Activated CD4-positive, alpha-beta T cell treated with anti-CD3 and anti-CD28 coated beads, Interleukin-2, amount 10 ng/mL, durations not matched to agents 24 days and 14 days (primary cell): ENCODE results near the gene SIRT3. TPM values are rescaled to one million over a fixed set of nuclear protein-coding genes. Genes with fewer than 3 reads are reported as not detected.
"Not testable (repeated sequence)": the region's sequence is repeated elsewhere in the genome, so short reads cannot be mapped to it uniquely, and the experiment has no call there.

Experiments used
- DNase-seq: peaks from one replicate; pipeline ENCODE4 v3.0.0; 2022
- H3K27ac Mint-ChIP-seq: one replicate; pipeline ENCODE4 v1.8.0; 2022; ENCODE audit warnings: mild to moderate bottlenecking, mixed read lengths
- H3K27me3 Mint-ChIP-seq: one replicate; pipeline ENCODE4 v1.8.0; 2022; ENCODE audit warnings: mixed read lengths
- H3K36me3 Mint-ChIP-seq: one replicate; pipeline ENCODE4 v1.8.0; 2022; ENCODE audit warnings: low read depth, mild to moderate bottlenecking, mixed read lengths
- H3K4me1 Mint-ChIP-seq: one replicate; pipeline ENCODE4 v1.8.0; 2021; ENCODE audit warnings: mixed read lengths
- H3K4me3 Mint-ChIP-seq: one replicate; pipeline ENCODE4 v1.8.0; 2022; ENCODE audit warnings: mild to moderate bottlenecking, moderate library complexity, mixed read lengths
- H3K9me3 Mint-ChIP-seq: one replicate; pipeline ENCODE4 v1.8.0; 2021; ENCODE audit warnings: mixed read lengths
- intact Hi-C: fragments of 100-400 bp; cut with micrococcal nuclease; formaldehyde crosslinking; loops from one replicate; pipeline ENCODE4 v1.15.1; 2023
- total RNA-seq: library from RNA; stranded (reverse); gene quantifications from 2 replicates; pipeline ENCODE4 v1.2.3, GENCODE V29; 2022

Gene SIRT3
- total RNA-seq, 1 donor from 2014 or later = 17.6 TPM

GRCh38 chr11:279040-279965 is 43.2 kb upstream of the SIRT3 start:
- H3K9me3 Mint-ChIP-seq = peaks cover 7% of the 10 kb centered on the region
- H3K4me1 Mint-ChIP-seq = peaks cover 37% of the 10 kb centered on the region
- peaks cover 42% of the 10 kb centered on the region for H3K27me3 Mint-ChIP-seq
- peaks cover 36% of the 10 kb centered on the region for H3K36me3 Mint-ChIP-seq
- intact Hi-C loops = no loop called here
- H3K4me3 Mint-ChIP-seq = peak overlapping the region; percentile 87
- peak; percentile 79 for DNase-seq
- H3K27ac Mint-ChIP-seq = peak overlapping the region; percentile 84

DNA sequence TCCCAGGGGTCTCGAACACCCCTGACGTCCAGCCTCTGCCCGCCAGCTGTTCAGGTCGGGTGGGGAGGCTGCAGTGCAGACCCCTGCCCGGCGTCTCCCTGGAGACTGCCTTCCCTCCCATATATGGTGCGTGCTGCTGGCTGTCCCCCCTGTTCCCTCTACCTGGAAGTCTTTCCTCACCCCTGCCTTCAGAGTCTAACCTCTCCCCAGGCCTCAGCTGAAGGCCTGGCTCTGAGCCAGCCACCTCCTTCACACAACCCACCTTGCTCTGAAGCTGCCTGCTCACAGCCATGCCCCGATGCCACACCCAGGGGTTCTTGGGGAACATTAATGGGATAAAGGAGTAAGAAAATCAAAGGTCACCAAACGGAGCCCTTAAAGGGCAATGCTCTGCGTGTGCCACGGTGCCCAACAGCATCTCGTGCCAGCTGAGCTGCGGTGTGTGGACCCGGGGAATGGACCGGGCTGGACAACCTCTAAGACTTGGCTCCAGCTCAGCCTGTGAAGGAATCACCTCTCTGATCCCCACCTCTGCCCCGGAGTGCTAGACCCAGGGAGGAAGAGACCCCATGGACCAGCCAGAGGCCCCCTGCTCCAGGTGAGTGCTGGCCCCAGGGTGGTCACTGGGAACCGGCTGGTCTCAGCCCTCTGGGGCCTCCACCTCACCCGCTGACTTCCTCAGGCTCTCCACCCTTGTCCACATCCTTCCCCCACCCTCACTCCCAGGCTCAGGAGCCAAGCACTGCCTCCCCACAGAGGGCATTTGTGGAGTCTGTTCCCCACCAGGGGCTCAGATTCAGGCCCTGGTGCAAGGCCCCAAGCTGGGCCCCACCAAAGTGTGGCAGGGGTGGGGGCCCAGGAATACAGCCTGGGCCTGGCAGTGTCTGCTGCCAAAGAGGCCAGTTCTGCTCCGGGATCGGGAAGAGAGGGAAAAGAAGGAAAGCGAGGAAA is 42.1 kb upstream of the SIRT3 start, which contains the start of gene NLRP6:
Gene NLRP6 (plus strand): TSS at position 407 of the 951 bp plus-strand sequence. CDS start 163 bp downstream, at position 570.
- peaks cover 36% of the 10 kb centered on the region for H3K36me3 Mint-ChIP-seq
- intact Hi-C loops = no loop called here
- peaks cover 31% of the 10 kb centered on the region for H3K4me1 Mint-ChIP-seq
- H3K27me3 Mint-ChIP-seq = peaks cover 44% of the 10 kb centered on the region
- peaks cover 7% of the 10 kb centered on the region for H3K9me3 Mint-ChIP-seq
- peak within 1 kb of the TSS; percentile 84 for H3K27ac Mint-ChIP-seq
- peak within 1 kb of the TSS; percentile 87 for H3K4me3 Mint-ChIP-seq
- no peak for DNase-seq

- Mint-ChIP-seq H3K27ac (no peak overlapping the region), H3K27me3 (peaks cover 32% of the 10 kb centered on the region)
Measured at GRCh38 chr11:276219-276618, 40.1 kb upstream of the SIRT3 start.

GRCh38 chr11:272931-273198 is 36.7 kb upstream of the SIRT3 start:
- Mint-ChIP-seq H3K4me1 (peaks cover 36% of the 10 kb centered on the region), H3K27me3 (peaks cover 23% of the 10 kb centered on the region), H3K4me3 (no peak overlapping the region), H3K27ac (no peak overlapping the region), H3K9me3 (peaks cover 7% of the 10 kb centered on the region), H3K36me3 (peaks cover 15% of the 10 kb centered on the region)
- no peak for DNase-seq
- intact Hi-C loops = no loop called here

More at GRCh38 chr11:276219-276618, 40.1 kb upstream of the SIRT3 start:
- Mint-ChIP-seq H3K36me3 (peaks cover 23% of the 10 kb centered on the region), H3K4me1 (peaks cover 18% of the 10 kb centered on the region), H3K4me3 (no peak overlapping the region), H3K9me3 (peaks cover 7% of the 10 kb centered on the region)
- intact Hi-C loops = no loop called here
- no peak for DNase-seq

DNA sequence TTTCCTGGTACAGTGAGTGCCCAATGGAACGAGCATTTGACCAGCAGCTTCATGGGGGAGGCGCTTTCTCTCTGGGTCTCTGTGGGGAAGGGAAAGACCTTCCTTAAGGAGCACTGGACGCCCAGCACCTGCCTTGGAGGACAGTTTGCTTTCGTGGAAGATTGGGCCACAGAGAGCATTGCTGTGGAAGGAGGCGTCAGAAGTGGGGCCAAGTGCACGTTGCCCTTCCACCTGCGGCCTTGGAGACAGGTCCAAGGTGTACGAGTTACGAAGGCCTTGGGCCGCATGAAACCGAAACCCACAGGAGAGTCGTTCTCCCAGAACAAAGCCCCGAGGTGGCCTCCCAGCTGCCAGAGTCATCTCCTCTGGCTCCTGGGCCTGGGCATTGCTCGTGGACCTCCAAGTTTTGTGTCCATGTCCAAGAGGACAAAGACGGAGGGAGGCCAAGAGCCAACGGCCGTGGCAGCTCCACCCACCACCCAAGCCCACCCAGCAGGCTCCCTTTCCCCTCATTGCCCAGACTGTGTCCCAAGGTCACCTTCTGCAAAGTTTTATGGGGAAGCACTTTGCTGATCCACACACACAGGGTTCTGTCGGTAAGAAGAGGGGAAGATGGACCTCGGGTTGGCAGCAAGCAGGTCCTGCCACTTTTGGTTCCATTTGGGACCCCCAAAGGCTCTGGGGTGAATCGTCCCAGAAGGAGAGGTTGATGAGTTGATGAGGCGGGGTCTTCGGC is 36.2 kb upstream of the SIRT3 start:
- Mint-ChIP-seq H3K27ac (no peak overlapping the region), H3K4me3 (no peak overlapping the region), H3K27me3 (peaks cover 19% of the 10 kb centered on the region), H3K9me3 (peaks cover 7% of the 10 kb centered on the region), H3K36me3 (peaks cover 12% of the 10 kb centered on the region), H3K4me1 (peaks cover 35% of the 10 kb centered on the region)
- intact Hi-C loops = no loop called here
- no peak for DNase-seq

DNA sequence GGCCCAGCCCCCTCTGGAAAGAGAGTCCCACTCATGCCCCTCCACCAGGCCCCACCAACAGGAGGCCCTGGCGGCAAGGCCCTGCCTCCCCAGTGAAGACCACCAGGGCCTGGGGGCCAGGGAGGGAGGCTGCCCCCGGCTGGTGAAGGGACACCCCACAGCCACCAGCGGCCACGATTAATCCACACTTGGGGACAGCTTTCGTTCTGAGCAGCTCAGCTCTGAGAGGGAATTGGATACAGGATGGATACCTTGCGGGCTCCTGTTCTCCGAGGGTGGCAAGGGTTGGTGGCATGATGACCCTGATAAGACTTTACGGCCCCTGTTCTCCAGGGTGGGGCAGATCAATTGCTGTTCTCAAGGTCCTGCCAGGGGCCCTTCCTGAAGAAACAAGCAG is 35.2 kb upstream of the SIRT3 start:
- H3K27ac Mint-ChIP-seq = no peak overlapping the region
- peaks cover 8% of the 10 kb centered on the region for H3K36me3 Mint-ChIP-seq
- H3K4me1 Mint-ChIP-seq = peaks cover 38% of the 10 kb centered on the region
- H3K9me3 Mint-ChIP-seq = peaks cover under 1% of the 10 kb centered on the region
- H3K27me3 Mint-ChIP-seq = peaks cover 15% of the 10 kb centered on the region
- intact Hi-C loops = no loop called here
- no peak overlapping the region for H3K4me3 Mint-ChIP-seq
- no peak for DNase-seq

DNA sequence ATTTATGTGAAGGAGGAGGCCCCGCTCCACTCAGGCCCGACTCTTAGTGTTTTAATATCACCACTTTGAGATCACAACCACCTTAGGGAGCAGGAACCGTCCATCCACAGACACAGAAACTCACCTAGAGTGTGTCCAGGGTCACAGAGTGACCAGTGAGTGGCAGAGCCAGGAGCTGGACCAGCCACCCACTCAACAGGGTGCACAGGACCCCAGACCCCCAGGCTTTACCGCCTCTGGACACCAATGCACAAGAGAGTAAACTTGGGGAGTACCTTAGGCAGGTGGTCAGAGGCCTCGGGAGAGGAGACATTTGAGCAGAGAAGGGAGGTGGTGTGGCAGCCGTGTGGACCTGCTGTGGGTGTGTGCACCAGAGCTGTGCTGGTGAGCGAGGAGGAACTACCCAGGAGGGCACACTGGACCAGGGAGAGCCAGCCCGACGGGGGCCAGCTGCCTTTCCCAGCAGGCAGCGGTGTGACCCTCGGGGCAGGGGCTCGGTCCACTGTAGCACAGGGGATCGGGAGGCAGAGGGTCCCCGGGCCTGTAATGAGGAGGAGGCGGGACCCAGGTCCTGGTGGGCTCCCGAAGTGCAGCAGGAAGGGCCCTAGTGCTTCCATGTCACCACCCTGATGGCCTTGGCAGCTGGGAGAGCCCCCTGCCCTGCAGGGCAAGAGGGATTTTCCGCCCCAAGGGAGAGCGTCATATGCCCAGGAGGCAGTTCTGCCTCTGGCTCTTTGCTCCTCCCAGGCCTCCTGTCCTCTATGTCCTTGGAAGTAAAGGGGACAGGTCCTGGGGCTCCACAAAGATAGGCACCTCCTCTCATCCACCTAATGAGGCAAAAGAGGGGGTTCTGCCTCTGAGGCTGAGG is 34.5 kb upstream of the SIRT3 start:
- H3K36me3 Mint-ChIP-seq = peaks cover 4% of the 10 kb centered on the region
- peaks cover 38% of the 10 kb centered on the region for H3K4me1 Mint-ChIP-seq
- H3K27ac Mint-ChIP-seq = no peak overlapping the region
- H3K4me3 Mint-ChIP-seq = no peak overlapping the region
- H3K9me3 Mint-ChIP-seq = no peaks in the 10 kb centered on the region
- intact Hi-C loops = no loop called here
- H3K27me3 Mint-ChIP-seq = peaks cover 10% of the 10 kb centered on the region
- DNase-seq = no peak

GRCh38 chr11:269146-269890 is 33.2 kb upstream of the SIRT3 start:
- Mint-ChIP-seq H3K36me3 (peaks cover 4% of the 10 kb centered on the region), H3K4me1 (peaks cover 38% of the 10 kb centered on the region), H3K4me3 (peak overlapping the region; percentile 91), H3K9me3 (no peaks in the 10 kb centered on the region), H3K27ac (peak overlapping the region; percentile 97), H3K27me3 (peaks cover 7% of the 10 kb centered on the region)
- intact Hi-C loops = loop anchor here (1.0 to 5.0 kb wide), 5 partner anchors 8 to 88 kb away; partner anchors contain the start of genes IFITM1, PSMD13 and SIRT3
- DNase-seq = peak; percentile 87

DNA sequence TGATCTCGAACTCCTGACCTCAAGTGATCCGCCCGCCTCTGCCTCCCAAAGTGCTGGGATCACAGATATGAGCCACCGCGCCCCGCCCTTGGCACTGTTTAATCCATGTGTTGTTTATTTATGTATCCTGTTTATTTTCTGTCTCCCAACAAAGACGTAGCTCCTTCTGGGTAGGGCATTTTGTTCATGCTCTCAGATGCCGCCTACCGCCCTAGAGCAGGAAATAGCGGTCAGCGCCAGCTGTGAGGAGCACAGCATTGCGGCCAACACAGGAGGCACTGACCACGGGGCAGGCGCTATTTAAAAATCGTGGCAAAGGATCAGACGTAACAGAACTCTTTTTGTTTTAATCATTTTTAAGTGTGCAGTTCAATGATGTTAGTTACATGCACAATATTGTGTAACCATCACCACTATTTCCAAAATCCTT is 32.6 kb upstream of the SIRT3 start:
- H3K9me3 Mint-ChIP-seq, H3K27me3 Mint-ChIP-seq, H3K36me3 Mint-ChIP-seq: not testable (repeated sequence)
- Mint-ChIP-seq H3K4me1 (peaks cover 38% of the 10 kb centered on the region), H3K4me3 (peak overlapping the region; percentile 91), H3K27ac (peak overlapping the region; percentile 97)
- intact Hi-C loops = loop anchor here (1.0 to 5.0 kb wide), 5 partner anchors 9 to 89 kb away; partner anchors contain the start of genes IFITM1, PSMD13 and SIRT3
- DNase-seq = peak; percentile 91

GRCh38 chr11:267491-267994 is 31.4 kb upstream of the SIRT3 start:
- DNase-seq = peak; percentile 87
- H3K27me3 Mint-ChIP-seq = peaks cover 2% of the 10 kb centered on the region
- H3K4me1 Mint-ChIP-seq = peaks cover 38% of the 10 kb centered on the region
- H3K4me3 Mint-ChIP-seq = peak overlapping the region; percentile 91
- H3K27ac Mint-ChIP-seq = peak overlapping the region; percentile 97
- intact Hi-C loops = loop anchor here (5.0 kb wide), 1 partner anchor 90 kb away; no protein-coding TSS in a partner anchor
- H3K9me3 Mint-ChIP-seq = no peaks in the 10 kb centered on the region
- H3K36me3 Mint-ChIP-seq = peaks cover 4% of the 10 kb centered on the region

DNA sequence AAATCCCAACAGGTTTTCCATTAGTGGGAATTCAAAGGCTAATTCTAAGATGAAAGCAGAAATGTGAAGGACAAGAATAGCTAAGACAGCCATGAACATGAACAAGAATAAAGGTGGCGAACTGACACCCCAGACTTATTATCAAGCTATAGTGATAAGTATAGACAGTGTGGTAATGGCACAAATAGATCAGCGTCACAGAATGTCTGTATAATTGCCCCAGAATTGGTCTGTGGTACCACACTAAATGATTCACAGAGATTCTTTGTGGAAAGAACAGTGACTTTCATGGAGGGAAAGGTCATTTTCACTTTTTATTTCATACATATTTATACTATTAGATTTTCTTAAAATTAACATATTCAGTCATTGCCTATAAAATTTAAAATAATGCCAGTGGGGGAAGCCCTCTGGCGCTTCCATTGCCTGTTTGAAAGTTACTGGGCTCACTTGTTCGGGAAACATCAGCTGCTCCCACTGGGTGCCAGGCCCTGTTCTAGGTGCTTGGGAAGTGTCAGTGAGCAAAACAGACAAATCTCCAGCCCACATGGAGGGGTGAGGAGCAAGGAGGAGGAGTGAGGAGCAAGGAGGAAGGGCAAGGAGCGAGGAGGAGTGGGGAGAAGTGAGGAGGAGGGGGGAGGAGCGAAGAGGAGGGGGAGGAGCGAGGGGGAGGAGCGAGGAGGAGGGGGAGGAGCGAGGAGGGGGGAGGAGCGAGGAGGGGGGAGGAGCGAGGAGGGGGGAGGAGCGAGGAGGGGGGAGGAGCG is 30.7 kb upstream of the SIRT3 start:
- Mint-ChIP-seq H3K27me3 (peaks cover 1% of the 10 kb centered on the region), H3K4me1 (peaks cover 36% of the 10 kb centered on the region), H3K27ac (peak overlapping the region; percentile 95), H3K36me3 (peaks cover 3% of the 10 kb centered on the region), H3K9me3 (no peaks in the 10 kb centered on the region), H3K4me3 (peak overlapping the region; percentile 83)
- DNase-seq = peak; percentile 79
- intact Hi-C loops = loop anchor here (1.0 to 5.0 kb wide), 2 partner anchors 16 to 90 kb away; no protein-coding TSS in a partner anchor
